Astrocyte (in vitro differentiated cells and primary cell): Measurements from ENCODE around the gene SBF2. TPM values are rescaled to one million over a fixed set of nuclear protein-coding genes. Genes with fewer than 3 reads are reported as not detected.

Experiments
- DNase-seq: peaks from one replicate; pipeline ENCODE4 v3.0.0-alpha.2; 2010; ENCODE audit warnings: low read depth
- FAIRE-seq: peaks from 2 replicates; lab custom pipeline; 2011; peaks lifted over from hg19 to GRCh38; lab: Jason Lieb, UNC
- H2AFZ ChIP-seq: 2 replicates; pipeline ENCODE4 v1.6.0; 2012; ENCODE audit warnings: low read depth, low read length, inconsistent platforms
- H3K27ac ChIP-seq: 2 replicates; pipeline ENCODE4 v1.5.1; 2011; ENCODE audit warnings: low read depth, low read length, inconsistent platforms
- H3K27me3 ChIP-seq: 2 replicates; pipeline ENCODE4 v1.6.0; 2011; ENCODE audit warnings: low read length, inconsistent platforms; ENCODE audit not compliant: insufficient read depth
- H3K36me3 ChIP-seq: 2 replicates; pipeline ENCODE4 v1.5.1; 2011; ENCODE audit warnings: low read length, inconsistent platforms; ENCODE audit not compliant: insufficient read depth
- H3K4me1 ChIP-seq: 2 replicates; pipeline ENCODE4 v1.5.1; 2011; ENCODE audit warnings: low read length, inconsistent platforms; ENCODE audit not compliant: insufficient read depth
- H3K4me2 ChIP-seq: 2 replicates; pipeline ENCODE4 v1.6.0; 2012; ENCODE audit warnings: low read length, inconsistent platforms
- H3K4me3 ChIP-seq: 2 replicates; pipeline ENCODE4 v1.5.1; 2011; ENCODE audit warnings: low read depth, mild to moderate bottlenecking, low read length, inconsistent platforms; ENCODE audit not compliant: insufficient read depth
- H3K79me2 ChIP-seq: 2 replicates; pipeline ENCODE4 v1.6.0; 2012; ENCODE audit warnings: mild to moderate bottlenecking, low read length, inconsistent platforms; ENCODE audit not compliant: insufficient read depth
- H3K9ac ChIP-seq: 2 replicates; pipeline ENCODE4 v1.6.0; 2012; ENCODE audit warnings: mild to moderate bottlenecking, low read length, inconsistent platforms
- H3K9me3 ChIP-seq: 2 replicates; pipeline ENCODE4 v1.5.1; 2012; ENCODE audit warnings: low read depth, mild to moderate bottlenecking, low read length, inconsistent platforms; ENCODE audit not compliant: insufficient read depth
- H4K20me1 ChIP-seq: 2 replicates; pipeline ENCODE4 v1.6.0; 2012; ENCODE audit warnings: low read length, inconsistent platforms; ENCODE audit not compliant: insufficient read depth
- H3K27ac Mint-ChIP-seq: one replicate; pipeline ENCODE4 v1.8.0; 2021; ENCODE audit warnings: mild to moderate bottlenecking, mixed read lengths; ENCODE audit not compliant: unreplicated experiment
- H3K27me3 Mint-ChIP-seq: one replicate; pipeline ENCODE4 v1.8.0; 2021; ENCODE audit warnings: low read depth, mixed read lengths; ENCODE audit not compliant: unreplicated experiment
- H3K36me3 Mint-ChIP-seq: one replicate; pipeline ENCODE4 v1.8.0; 2021; ENCODE audit warnings: low read depth, mixed read lengths; ENCODE audit not compliant: unreplicated experiment
- H3K4me1 Mint-ChIP-seq: one replicate; pipeline ENCODE4 v1.8.0; 2021; ENCODE audit warnings: low read depth, mixed read lengths; ENCODE audit not compliant: unreplicated experiment
- H3K4me3 Mint-ChIP-seq: one replicate; pipeline ENCODE4 v1.8.0; 2021; ENCODE audit warnings: mild to moderate bottlenecking, moderate library complexity, mixed read lengths; ENCODE audit not compliant: unreplicated experiment
- H3K9me3 Mint-ChIP-seq: one replicate; pipeline ENCODE4 v1.8.0; 2021; ENCODE audit warnings: mild to moderate bottlenecking, mixed read lengths; ENCODE audit not compliant: unreplicated experiment
- EZH2 ChIP-seq: IDR thresholded peaks from 2 replicates; pipeline ENCODE4 v1.6.1; 2012; ENCODE audit warnings: mild to moderate bottlenecking, low read length, inconsistent platforms; ENCODE audit not compliant: insufficient read depth
- total RNA-seq: library from RNA; stranded (reverse); gene quantifications from 2 replicates; pipeline ENCODE4 v1.2.1, GENCODE V29; 2021
- TF ChIP-seq, protein P1 (sequence below): IDR thresholded peaks from 2 replicates; pipeline ENCODE4 v1.5.1; 2011; ENCODE audit warnings: low read depth, mild to moderate bottlenecking, inconsistent platforms, low read length, moderate library complexity; ENCODE audit not compliant: insufficient read depth

SBF2 gene
- total RNA-seq, 1 donor from 2014 or later, result 50.0 TPM

DNA sequence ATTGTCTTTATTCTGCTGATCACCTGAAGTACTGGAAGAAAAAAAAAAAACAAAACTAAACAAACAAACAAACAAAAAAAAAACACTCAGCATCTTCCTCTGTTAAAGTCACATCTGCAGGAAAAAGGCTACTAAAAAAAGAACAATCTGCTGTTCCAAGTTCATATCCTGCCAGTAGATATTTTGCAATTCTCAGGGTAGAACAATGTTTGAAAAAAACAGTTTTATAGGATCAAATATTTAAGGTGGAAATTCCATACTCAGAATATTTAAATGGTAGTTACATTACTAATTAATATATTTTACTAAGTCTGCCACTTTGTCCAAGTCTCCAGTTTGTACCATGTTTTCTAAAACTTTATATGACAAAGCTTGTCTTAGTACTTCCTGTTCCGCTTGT, 175.2 kb downstream of the SBF2 start:
- peaks cover 17% of the 10 kb centered on the region for H3K4me1 Mint-ChIP-seq
- no peak overlapping the region for H3K4me3 Mint-ChIP-seq

DNA sequence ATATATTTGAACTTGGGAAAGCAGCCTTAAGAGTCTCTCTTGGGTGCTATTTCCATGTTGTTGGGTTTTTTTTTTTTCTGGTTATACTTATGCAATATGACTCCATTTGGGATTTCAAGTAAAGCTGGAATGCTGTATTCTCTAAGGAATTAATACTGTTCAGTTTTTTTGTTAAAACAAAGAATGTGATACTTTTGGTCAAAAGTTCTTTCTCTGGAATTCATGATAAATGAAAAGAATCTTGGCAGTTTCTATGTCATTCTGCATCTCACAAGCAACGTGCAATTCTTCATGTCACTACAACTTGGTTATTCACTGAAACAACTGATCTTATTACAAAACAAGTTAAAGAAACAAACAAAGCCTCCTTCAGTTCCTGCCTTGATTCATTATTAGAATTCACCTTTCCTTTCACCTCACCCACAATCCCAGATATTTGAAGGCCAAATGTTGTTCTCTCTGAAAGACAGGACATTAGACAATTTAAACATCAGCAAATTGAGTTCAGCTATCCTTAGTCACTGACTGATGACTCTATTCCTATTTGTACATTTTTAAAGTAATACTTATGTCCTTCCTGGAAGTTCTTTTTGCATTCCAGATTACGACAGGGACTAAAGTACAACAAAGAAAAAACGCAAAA, 176.2 kb downstream of the SBF2 start:
- Mint-ChIP-seq H3K4me1 (peaks cover 14% of the 10 kb centered on the region), H3K36me3 (no peaks in the 10 kb centered on the region), H3K9me3 (peaks cover 4% of the 10 kb centered on the region), H3K27me3 (no peaks in the 10 kb centered on the region), H3K27ac (peak overlapping the region; percentile 30), H3K4me3 (no peak overlapping the region)
- no peaks in the 10 kb centered on the region for H3K36me3 ChIP-seq
- no peak overlapping the region for H2AFZ ChIP-seq
- FAIRE-seq, result no peak
- peak overlapping the region; percentile 9 for H3K4me2 ChIP-seq
- no peaks in the 10 kb centered on the region for H4K20me1 ChIP-seq
- TF ChIP-seq, protein P1, sequence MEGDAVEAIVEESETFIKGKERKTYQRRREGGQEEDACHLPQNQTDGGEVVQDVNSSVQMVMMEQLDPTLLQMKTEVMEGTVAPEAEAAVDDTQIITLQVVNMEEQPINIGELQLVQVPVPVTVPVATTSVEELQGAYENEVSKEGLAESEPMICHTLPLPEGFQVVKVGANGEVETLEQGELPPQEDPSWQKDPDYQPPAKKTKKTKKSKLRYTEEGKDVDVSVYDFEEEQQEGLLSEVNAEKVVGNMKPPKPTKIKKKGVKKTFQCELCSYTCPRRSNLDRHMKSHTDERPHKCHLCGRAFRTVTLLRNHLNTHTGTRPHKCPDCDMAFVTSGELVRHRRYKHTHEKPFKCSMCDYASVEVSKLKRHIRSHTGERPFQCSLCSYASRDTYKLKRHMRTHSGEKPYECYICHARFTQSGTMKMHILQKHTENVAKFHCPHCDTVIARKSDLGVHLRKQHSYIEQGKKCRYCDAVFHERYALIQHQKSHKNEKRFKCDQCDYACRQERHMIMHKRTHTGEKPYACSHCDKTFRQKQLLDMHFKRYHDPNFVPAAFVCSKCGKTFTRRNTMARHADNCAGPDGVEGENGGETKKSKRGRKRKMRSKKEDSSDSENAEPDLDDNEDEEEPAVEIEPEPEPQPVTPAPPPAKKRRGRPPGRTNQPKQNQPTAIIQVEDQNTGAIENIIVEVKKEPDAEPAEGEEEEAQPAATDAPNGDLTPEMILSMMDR, result no peak
- TF ChIP-seq EZH2, result no peak
- H3K27me3 ChIP-seq, result no peaks in the 10 kb centered on the region
- DNase-seq, result peak; percentile 64
- H3K9me3 ChIP-seq, result no peaks in the 10 kb centered on the region
- H3K4me3 ChIP-seq, result no peak overlapping the region
- H3K79me2 ChIP-seq, result no peaks in the 10 kb centered on the region
- H3K27ac ChIP-seq, result no peak overlapping the region
- peaks cover 14% of the 10 kb centered on the region for H3K4me1 ChIP-seq
- no peak overlapping the region for H3K9ac ChIP-seq

More for the DNA sequence above, 175.2 kb downstream of the SBF2 start:
- no peaks in the 10 kb centered on the region for H3K36me3 Mint-ChIP-seq
- no peak overlapping the region for H3K27ac Mint-ChIP-seq
- no peak for TF ChIP-seq EZH2
- TF ChIP-seq, protein P1, result no peak
- H3K4me2 ChIP-seq, result no peak overlapping the region
- no peak overlapping the region for H2AFZ ChIP-seq
- DNase-seq (no peak), FAIRE-seq (no peak)
- H3K9ac ChIP-seq, result no peak overlapping the region
- no peaks in the 10 kb centered on the region for H3K79me2 ChIP-seq
- H3K27me3 ChIP-seq, result no peaks in the 10 kb centered on the region
- H3K4me1 ChIP-seq, result peaks cover 17% of the 10 kb centered on the region
- H3K4me3 ChIP-seq, result no peak overlapping the region
- H3K27ac ChIP-seq, result no peak overlapping the region
- peaks cover 4% of the 10 kb centered on the region for H3K9me3 Mint-ChIP-seq
- H3K36me3 ChIP-seq, result no peaks in the 10 kb centered on the region
- no peaks in the 10 kb centered on the region for H3K9me3 ChIP-seq
- H4K20me1 ChIP-seq, result no peaks in the 10 kb centered on the region
- H3K27me3 Mint-ChIP-seq, result no peaks in the 10 kb centered on the region

DNA sequence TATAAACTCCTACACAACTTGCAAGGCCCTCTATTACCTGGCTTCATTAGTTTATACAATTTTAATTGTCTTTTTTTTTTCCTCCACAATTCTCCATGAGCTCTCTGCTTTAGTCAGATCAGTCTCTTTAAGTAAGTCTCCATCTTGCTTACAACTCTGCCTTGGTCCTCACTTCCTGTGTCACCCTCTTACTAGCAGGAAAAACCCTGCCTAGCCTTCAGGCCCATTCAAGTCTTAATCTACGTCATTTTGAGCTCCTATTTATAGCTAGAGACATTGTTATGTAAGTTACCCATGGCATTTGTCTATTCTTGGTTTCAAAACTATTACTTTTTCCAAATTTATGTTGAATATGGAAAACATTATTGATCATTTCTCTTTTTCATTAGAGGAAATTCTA, 177.4 kb downstream of the SBF2 start:
- no peaks in the 10 kb centered on the region for H3K27me3 Mint-ChIP-seq
- peaks cover 7% of the 10 kb centered on the region for H3K4me1 Mint-ChIP-seq
- FAIRE-seq (no peak), DNase-seq (no peak)
- H3K9me3 ChIP-seq, result no peaks in the 10 kb centered on the region
- H2AFZ ChIP-seq, result no peak overlapping the region
- H3K4me2 ChIP-seq, result no peak overlapping the region
- no peak overlapping the region for H3K4me3 ChIP-seq
- H3K27ac Mint-ChIP-seq, result peak overlapping the region; percentile 60
- H3K27ac ChIP-seq, result no peak overlapping the region
- no peak for TF ChIP-seq EZH2
- TF ChIP-seq, protein P1, result no peak
- H4K20me1 ChIP-seq, result no peaks in the 10 kb centered on the region
- no peaks in the 10 kb centered on the region for H3K79me2 ChIP-seq
- no peaks in the 10 kb centered on the region for H3K27me3 ChIP-seq
- H3K36me3 ChIP-seq, result no peaks in the 10 kb centered on the region
- H3K36me3 Mint-ChIP-seq, result no peaks in the 10 kb centered on the region
- no peak overlapping the region for H3K9ac ChIP-seq
- H3K4me1 ChIP-seq, result peaks cover 10% of the 10 kb centered on the region
- H3K9me3 Mint-ChIP-seq, result peaks cover 4% of the 10 kb centered on the region
- no peak overlapping the region for H3K4me3 Mint-ChIP-seq
